ENCODE results near the gene GFAP.

GFAP gene

GRCh38 chr17:44862278-44862914, 52.9 kb downstream of the GFAP start:
- DNase-seq (ENCODE audit: low spot score): no peak

- no peak for DNase-seq (ENCODE audit: low spot score)
Observed at GRCh38 chr17:44859701-44860100, 55.6 kb downstream of the GFAP start.

GRCh38 chr17:44854192-44854591, 61.1 kb downstream of the GFAP start:
- DNase-seq (ENCODE audit: low spot score): no peak
